Adrenal gland (tissue), 12 donors: ENCODE results near the gene TP53TG5. TPM values are rescaled to one million over a fixed set of nuclear protein-coding genes. Genes with fewer than 3 reads are reported as not detected.
A peak's percentile ranks its signal among the peaks of the same experiment; 100 is the strongest.

Experiments used
- DNase-seq, 7 donors: peaks; one replicate each; pipeline ENCODE4 v3.0.0-alpha.2; 2019 to 2020
- H3K27ac ChIP-seq, 5 donors: fragments of 200-600 bp; sonication (generic) in 4 of 5; 1 replicate in 3 of 5; 2 replicates in 2 of 5; pipeline versions ENCODE4 v1.5.1 to v1.8.0; 2016 to 2020; ENCODE audit warnings: mild to moderate bottlenecking in 1 of 5
- H3K27me3 ChIP-seq: fragments of 200-600 bp; 2 replicates; pipeline ENCODE4 v1.8.0; 2021
- H3K36me3 ChIP-seq, 2 donors: fragments of 200-600 bp; replicated peaks in 1 of 2; 1 replicate in 1 of 2; 2 replicates in 1 of 2; pipeline versions ENCODE4 v1.5.1 to v1.8.0; 2018 to 2022
- H3K4me1 ChIP-seq, 2 donors: fragments of 200-600 bp; replicated peaks in 1 of 2; 1 replicate in 1 of 2; 2 replicates in 1 of 2; pipeline versions ENCODE4 v1.5.1 to v1.8.0; 2018 to 2021
- H3K4me3 ChIP-seq, 4 donors: fragments of 200-600 bp; sonication (generic) in 3 of 4; one replicate each; pipeline ENCODE4 v1.5.1; 2016 to 2018
- H3K9me3 ChIP-seq, 3 donors: fragments of 200-600 bp; sonication (generic) in 1 of 3; replicated peaks in 1 of 3; 1 replicate in 2 of 3; 2 replicates in 1 of 3; pipeline versions ENCODE4 v1.5.1 to v1.8.0; 2016 to 2021
- POLR2A ChIP-seq, 2 donors: fragments of 450-650 bp; IDR thresholded peaks; one replicate each; pipeline ENCODE4 v1.6.1; 2017; ENCODE audit warnings: antibody characterized with exemption in 2 of 2, mild to moderate bottlenecking in 2 of 2, moderate library complexity in 1 of 2
- WGBS, 4 donors: extraction: QIAGEN DNeasy Blood & Tissue Kit in 2 of 4; methylation state at CpG; one replicate each; pipeline versions ENCODE4 v1.1.5 to v1.1.7; 2013 to 2017; 5-methylcytosine and 5-hydroxymethylcytosine counted together
- intact Hi-C, 2 donors: fragments of 100-400 bp; cut with DNase I; formaldehyde crosslinking; loops; one replicate each; pipeline versions ENCODE4 v1.14.1 to v1.15.0; 2022 to 2023
- microRNA-seq, 3 donors: library from miRNA; unstranded; fragments of <30 nt; microRNA quantifications; one replicate each; pipeline ENCODE4, GENCODE V29; 2017 to 2020
- polyA plus RNA-seq, 3 donors: library from polyadenylated mRNA; stranded (reverse); fragments of 200-250 nt in 2 of 3; fragments of 350-450 nt in 1 of 3; fragmentation: Illumina TruSeq in 1 of 3; extraction: RNeasy Lipid Tissue Mini Kit (QIAGEN cat#74804) in 1 of 3; gene quantifications; one replicate each; pipeline ENCODE4 v1.2.3, GENCODE V29; 2013 to 2014
- small RNA-seq, 2 donors: library from RNA; depleted of rRNA; stranded (forward); fragments of <200 nt; gene quantifications; one replicate each; pipeline ENCODE3, GENCODE V24; 2016
- total RNA-seq, 9 donors: library from RNA; depleted of rRNA in 4 of 9; stranded (reverse); fragments of >200 nt in 4 of 9; fragments of 120-200 nt in 1 of 9; fragmentation: NEBNext Ultra II Directional in 1 of 9; extraction: Animal tissue kit (Norgen Biotek cat#: 25700) in 1 of 9; gene quantifications; one replicate each; pipeline versions ENCODE4 v1.1.0 to v1.2.4, GENCODE V29; 2013 to 2023
- TF ChIP-seq, protein P1 (sequence below), 6 experiments: fragments of 450-650 bp in 4 of 6; fragments of 200-600 bp in 2 of 6; sonication (generic) in 1 of 6; IDR thresholded peaks; 1 replicate in 5 of 6; 2 replicates in 1 of 6; pipeline versions ENCODE4 v1.5.1 to v1.8.0; 2016 to 2021; ENCODE audit warnings: antibody characterized with exemption in 6 of 6, mild to moderate bottlenecking in 2 of 6, moderate library complexity in 1 of 6
- donor health status: healthy with polysubstance abuse.
- donor health status: Bipolar disorder and iron deficiency.
- donor health status: DM: yes; HTN: yes; CAD: no.
- donor health status: DM: no; HTN: no; CAD: no.
- donor health status: DM: no; HTN: no; CAD: no.
- donor health status: DM: yes; HTN: yes; CAD: no.

TP53TG5 gene
- total and polyA plus RNA-seq, 12 donors = 0.24 to 0.78 (median 0.49) TPM; not detected in 8

DNA sequence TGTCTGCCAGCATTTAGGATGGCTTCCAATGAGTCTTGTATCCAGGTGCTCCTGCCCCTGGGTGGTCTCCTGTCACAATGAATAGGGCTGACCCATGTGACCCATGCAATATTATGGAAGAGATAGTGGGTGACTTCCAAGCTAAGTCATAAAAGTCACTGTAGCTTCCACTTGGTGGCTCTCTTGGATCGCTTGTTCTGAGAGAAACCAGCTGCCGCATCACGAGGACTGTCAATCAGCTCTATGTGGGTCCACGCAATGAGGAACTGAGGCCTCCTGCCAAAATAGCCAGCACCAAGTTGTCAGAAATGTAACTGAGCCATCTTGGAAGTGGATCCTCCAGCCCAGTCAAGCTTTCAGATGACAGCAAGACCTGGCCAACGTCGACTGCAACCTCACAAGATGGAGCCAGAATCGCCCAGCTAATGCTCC lies 55.2 kb downstream of the TP53TG5 start:
- Histone ChIP-seq H3K4me1 (no peaks in the 10 kb centered on the region), H3K36me3 (peaks cover 0 to 17% of the 10 kb centered on the region in 2 donors), H3K4me3 (no peak overlapping the region), H3K27ac (no peak overlapping the region), H3K9me3 (no peaks in the 10 kb centered on the region), H3K27me3 (no peaks in the 10 kb centered on the region)
- DNase-seq = peak; percentile 59 to 89 (median 74)
- WGBS, 4 donors = 49 to 59% (median 54%) methylated on average over 4 to 7 of the region's 7 CpGs
- TF ChIP-seq, protein P1, sequence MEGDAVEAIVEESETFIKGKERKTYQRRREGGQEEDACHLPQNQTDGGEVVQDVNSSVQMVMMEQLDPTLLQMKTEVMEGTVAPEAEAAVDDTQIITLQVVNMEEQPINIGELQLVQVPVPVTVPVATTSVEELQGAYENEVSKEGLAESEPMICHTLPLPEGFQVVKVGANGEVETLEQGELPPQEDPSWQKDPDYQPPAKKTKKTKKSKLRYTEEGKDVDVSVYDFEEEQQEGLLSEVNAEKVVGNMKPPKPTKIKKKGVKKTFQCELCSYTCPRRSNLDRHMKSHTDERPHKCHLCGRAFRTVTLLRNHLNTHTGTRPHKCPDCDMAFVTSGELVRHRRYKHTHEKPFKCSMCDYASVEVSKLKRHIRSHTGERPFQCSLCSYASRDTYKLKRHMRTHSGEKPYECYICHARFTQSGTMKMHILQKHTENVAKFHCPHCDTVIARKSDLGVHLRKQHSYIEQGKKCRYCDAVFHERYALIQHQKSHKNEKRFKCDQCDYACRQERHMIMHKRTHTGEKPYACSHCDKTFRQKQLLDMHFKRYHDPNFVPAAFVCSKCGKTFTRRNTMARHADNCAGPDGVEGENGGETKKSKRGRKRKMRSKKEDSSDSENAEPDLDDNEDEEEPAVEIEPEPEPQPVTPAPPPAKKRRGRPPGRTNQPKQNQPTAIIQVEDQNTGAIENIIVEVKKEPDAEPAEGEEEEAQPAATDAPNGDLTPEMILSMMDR (IDR thresholded peaks at IDR 0.05) = peak in 5 of 6 experiments; percentile 42 to 58 (median 46)
- no peak for TF ChIP-seq POLR2A (IDR thresholded peaks at IDR 0.05)
- intact Hi-C loops = no loop called here

Small RNA genes within 50 kb of the gene (microRNA-seq; reads per million reads assigned to microRNA genes)
- gene MIR6812 = 0.45 to 1.1 (median 0.85) reads per million in 3 donors

Small RNA genes within 50 kb of the gene (small RNA-seq; reads per million reads assigned to genes)
- gene MIR6812 = 0 reads per million in 2 donors

Other genes with a start within 250 kb of the TP53TG5 start
- not detected for gene PI3, start 203.4 kb downstream of the TP53TG5 start, total RNA-seq
- gene PI3, start 203.4 kb downstream of the TP53TG5 start, polyA plus RNA-seq = 1 to 10 TPM in 1 of 3 donors, not detected in 2; 1.0 TPM
- gene SEMG1, start 171.3 kb downstream of the TP53TG5 start, total RNA-seq = not detected
- under 1 TPM in 1 of 3 donors, not detected in 2; 0.15 TPM for gene SEMG1, start 171.3 kb downstream of the TP53TG5 start, polyA plus RNA-seq
- not detected for gene SEMG2, start 157.0 kb downstream of the TP53TG5 start, total RNA-seq
- gene SEMG2, start 157.0 kb downstream of the TP53TG5 start, polyA plus RNA-seq = not detected
- gene SLPI, start 123.8 kb downstream of the TP53TG5 start, total RNA-seq = 10 to 100 TPM in 1 of 9 donors, 1 to 10 TPM in 5, not detected in 3; 1.8 to 33.7 (median 5.6) TPM
- 10 to 100 TPM in 1 of 3 donors, 1 to 10 TPM in 2; 2.3 to 25.7 (median 9.2) TPM for gene SLPI, start 123.8 kb downstream of the TP53TG5 start, polyA plus RNA-seq
- under 1 TPM in 1 of 9 donors, not detected in 8; 0.06 TPM for gene RBPJL, start 71.5 kb downstream of the TP53TG5 start, total RNA-seq
- under 1 TPM in 1 of 3 donors, not detected in 2; 0.03 TPM for gene RBPJL, start 71.5 kb downstream of the TP53TG5 start, polyA plus RNA-seq
- under 1 TPM in 2 of 9 donors, not detected in 7; 0.06 to 0.15 TPM for gene MATN4, start 70.0 kb downstream of the TP53TG5 start, total RNA-seq
- under 1 TPM in 2 of 3 donors, not detected in 1; 0.16 to 0.37 TPM for gene MATN4, start 70.0 kb downstream of the TP53TG5 start, polyA plus RNA-seq
- gene SDC4, start 29.9 kb downstream of the TP53TG5 start, total RNA-seq = 100 to 1,000 TPM in 2 of 9 donors, 10 to 100 TPM in 7; 51.4 to 128 (median 76.9) TPM
- 10 to 100 TPM; 48.7 to 64.9 (median 55.3) TPM for gene SDC4, start 29.9 kb downstream of the TP53TG5 start, polyA plus RNA-seq
- gene SYS1, start 15.2 kb downstream of the TP53TG5 start, total RNA-seq = 10 to 100 TPM; 19.7 to 83.2 (median 35.7) TPM
- 10 to 100 TPM; 16.0 to 25.7 (median 17.7) TPM for gene SYS1, start 15.2 kb downstream of the TP53TG5 start, polyA plus RNA-seq
- gene DBNDD2, start 30.0 kb upstream of the TP53TG5 start, total RNA-seq = 10 to 100 TPM in 8 of 9 donors, 1 to 10 TPM in 1; 2.1 to 71.1 (median 29.5) TPM
- 10 to 100 TPM; 21.6 to 52.1 (median 34.8) TPM for gene DBNDD2, start 30.0 kb upstream of the TP53TG5 start, polyA plus RNA-seq
- gene PIGT, start 37.8 kb upstream of the TP53TG5 start, total RNA-seq = 100 to 1,000 TPM in 6 of 9 donors, 10 to 100 TPM in 3; 76.0 to 202 (median 117) TPM
- gene PIGT, start 37.8 kb upstream of the TP53TG5 start, polyA plus RNA-seq = 100 to 1,000 TPM in 1 of 3 donors, 10 to 100 TPM in 2; 45.2 to 121 (median 99.7) TPM
- gene WFDC2, start 91.4 kb upstream of the TP53TG5 start, total RNA-seq = under 1 TPM in 2 of 9 donors, not detected in 7; 0.33 to 0.42 TPM
- 1 to 10 TPM in 2 of 3 donors, under 1 TPM in 1; 0.37 to 1.9 (median 1.6) TPM for gene WFDC2, start 91.4 kb upstream of the TP53TG5 start, polyA plus RNA-seq
- not detected for gene SPINT3, start 137.3 kb upstream of the TP53TG5 start, total RNA-seq
- not detected for gene SPINT3, start 137.3 kb upstream of the TP53TG5 start, polyA plus RNA-seq
- gene WFDC6, start 161.2 kb upstream of the TP53TG5 start, total RNA-seq = not detected
- gene WFDC6, start 161.2 kb upstream of the TP53TG5 start, polyA plus RNA-seq = not detected
- gene EPPIN, start 169.1 kb upstream of the TP53TG5 start, total RNA-seq = not detected
- not detected for gene EPPIN, start 169.1 kb upstream of the TP53TG5 start, polyA plus RNA-seq
- not detected for gene WFDC8, start 201.0 kb upstream of the TP53TG5 start, total RNA-seq
- gene WFDC8, start 201.0 kb upstream of the TP53TG5 start, polyA plus RNA-seq = not detected